ENCODE results near the gene CCL27. TPM values are rescaled to one million over a fixed set of nuclear protein-coding genes. Genes with fewer than 3 reads are reported as not detected.

CCL27 gene
- total and polyA plus RNA-seq, 7 donors = 0.63 TPM; not detected in 6

DNA sequence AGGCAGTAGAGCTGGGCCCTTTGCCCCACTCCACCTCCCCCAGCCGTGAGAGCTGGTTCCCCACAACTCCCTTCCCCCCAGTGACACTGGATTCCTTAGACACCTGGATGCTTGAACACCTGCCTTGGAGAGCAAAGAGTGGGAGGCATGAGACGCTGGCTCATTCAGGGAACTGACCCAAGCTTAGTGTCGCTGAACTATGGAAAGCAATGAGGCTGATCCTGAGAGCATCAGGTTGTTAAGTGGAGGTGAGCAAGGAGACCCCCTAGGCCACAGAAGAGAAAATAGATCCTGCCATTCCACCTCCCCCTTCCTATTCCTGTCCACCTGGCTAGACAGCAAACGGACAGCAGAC, 26.6 kb upstream of the CCL27 start:
- intact Hi-C loops (cut with DNase I) = no loop called here
- DNase-seq = no peak
- H3K4me1 ChIP-seq = no peaks in the 10 kb centered on the region
- TF ChIP-seq POLR2AphosphoS5 (IDR thresholded peaks at IDR 0.05) (no peak), CTCF (IDR thresholded peaks at IDR 0.05) (no peak), POLR2A (IDR thresholded peaks at IDR 0.05) (no peak), EP300 (IDR thresholded peaks at IDR 0.05) (no peak)
- H3K36me3 ChIP-seq = no peaks in the 10 kb centered on the region
- no peak overlapping the region for H3K27ac ChIP-seq
- no peaks in the 10 kb centered on the region for H3K9me3 ChIP-seq
- H3K4me3 ChIP-seq = no peak overlapping the region
- 31 to 60% methylated on average over 4 of the region's 4 CpGs for WGBS, 2 donors
- H3K27me3 ChIP-seq = no peaks in the 10 kb centered on the region

GRCh38 chr9:34688329-34689115, 26.1 kb upstream of the CCL27 start:
- Histone ChIP-seq H3K9me3 (no peaks in the 10 kb centered on the region), H3K4me1 (no peaks in the 10 kb centered on the region), H3K27me3 (no peaks in the 10 kb centered on the region), H3K27ac (no peak overlapping the region), H3K4me3 (no peak overlapping the region), H3K36me3 (no peaks in the 10 kb centered on the region)
- peak; percentile 42 for DNase-seq
- TF ChIP-seq POLR2AphosphoS5 (IDR thresholded peaks at IDR 0.05) (no peak), POLR2A (IDR thresholded peaks at IDR 0.05) (no peak), EP300 (IDR thresholded peaks at IDR 0.05) (no peak), CTCF (IDR thresholded peaks at IDR 0.05) (no peak)
- intact Hi-C loops (cut with DNase I) = no loop called here
- 75 to 78% methylated on average over 5 of the region's 5 CpGs for WGBS, 2 donors

GRCh38 chr9:34687276-34688030, 25.0 kb upstream of the CCL27 start:
- no peaks in the 10 kb centered on the region for H3K36me3 ChIP-seq
- no peaks in the 10 kb centered on the region for H3K27me3 ChIP-seq
- no peak overlapping the region for H3K4me3 ChIP-seq
- WGBS, 2 donors = 84 to 90% methylated on average over 10 of the region's 10 CpGs
- no peaks in the 10 kb centered on the region for H3K4me1 ChIP-seq
- DNase-seq = peak; percentile 37
- no peaks in the 10 kb centered on the region for H3K9me3 ChIP-seq
- intact Hi-C loops (cut with DNase I) = no loop called here
- no peak for TF ChIP-seq CTCF (IDR thresholded peaks at IDR 0.05)
- no peak for TF ChIP-seq POLR2A (IDR thresholded peaks at IDR 0.05)
- no peak for TF ChIP-seq EP300 (IDR thresholded peaks at IDR 0.05)
- no peak for TF ChIP-seq POLR2AphosphoS5 (IDR thresholded peaks at IDR 0.05)
- H3K27ac ChIP-seq = no peak overlapping the region

- no peak overlapping the region for H3K27ac ChIP-seq
- H3K4me1 ChIP-seq = no peaks in the 10 kb centered on the region
- H3K4me3 ChIP-seq = no peak overlapping the region
- H3K27me3 ChIP-seq = no peaks in the 10 kb centered on the region
- 34 to 68% methylated on average over 1 of the region's 1 CpG for WGBS, 2 donors
- intact Hi-C loops (cut with DNase I) = no loop called here
- no peak for TF ChIP-seq POLR2AphosphoS5 (IDR thresholded peaks at IDR 0.05)
- no peak for TF ChIP-seq EP300 (IDR thresholded peaks at IDR 0.05)
- no peak for TF ChIP-seq CTCF (IDR thresholded peaks at IDR 0.05)
- TF ChIP-seq POLR2A (IDR thresholded peaks at IDR 0.05) = no peak
- no peaks in the 10 kb centered on the region for H3K9me3 ChIP-seq
- peak; percentile 18 for DNase-seq
- peaks cover 0 to under 1% (median 0%) of the 10 kb centered on the region in 4 donors for H3K36me3 ChIP-seq
Measured at GRCh38 chr9:34686732-34687131, 24.3 kb upstream of the CCL27 start.
